T-helper 2 cell treated with Interferon-gamma antibody and Interleukin-4, amounts not matched to agents 5 μg/mL and 100 μg/mL, for 36 hours (primary cell): ENCODE measurements around the gene DIAPH3.

Experiments
- DNase-seq: peaks from one replicate; pipeline ENCODE4 v3.0.0; 2021; ENCODE audit warnings: low spot score
- H3K27ac Mint-ChIP-seq: one replicate; pipeline ENCODE4 v1.8.0; 2021; ENCODE audit warnings: mild to moderate bottlenecking, mixed read lengths
- H3K27me3 Mint-ChIP-seq: one replicate; pipeline ENCODE4 v1.8.0; 2021; ENCODE audit warnings: low read depth, mixed read lengths
- H3K36me3 Mint-ChIP-seq: one replicate; pipeline ENCODE4 v1.8.0; 2021; ENCODE audit warnings: low read depth, mixed read lengths
- H3K4me1 Mint-ChIP-seq: one replicate; pipeline ENCODE4 v1.8.0; 2021; ENCODE audit warnings: low read depth, mixed read lengths
- H3K4me3 Mint-ChIP-seq: one replicate; pipeline ENCODE4 v1.8.0; 2022; ENCODE audit warnings: mild to moderate bottlenecking, moderate library complexity, mixed read lengths
- H3K9me3 Mint-ChIP-seq: one replicate; pipeline ENCODE4 v1.8.0; 2021; ENCODE audit warnings: mixed read lengths

Gene DIAPH3

GRCh38 chr13:60139272-60139671 is 24.5 kb downstream of the DIAPH3 start:
- peaks cover 5% of the 10 kb centered on the region for H3K36me3 Mint-ChIP-seq
- H3K27me3 Mint-ChIP-seq = no peaks in the 10 kb centered on the region
- no peak for DNase-seq
- no peaks in the 10 kb centered on the region for H3K9me3 Mint-ChIP-seq
- H3K4me3 Mint-ChIP-seq = no peak overlapping the region
- H3K27ac Mint-ChIP-seq = no peak overlapping the region
- H3K4me1 Mint-ChIP-seq = peaks cover 34% of the 10 kb centered on the region

- H3K27me3 Mint-ChIP-seq = no peaks in the 10 kb centered on the region
- no peak overlapping the region for H3K4me3 Mint-ChIP-seq
- H3K4me1 Mint-ChIP-seq = peaks cover 35% of the 10 kb centered on the region
- H3K36me3 Mint-ChIP-seq = peaks cover 5% of the 10 kb centered on the region
- no peak for DNase-seq
- H3K27ac Mint-ChIP-seq = no peak overlapping the region
- H3K9me3 Mint-ChIP-seq = no peaks in the 10 kb centered on the region
Observed at GRCh38 chr13:60138674-60139073, 25.1 kb downstream of the DIAPH3 start.

GRCh38 chr13:60137911-60138560 is 25.7 kb downstream of the DIAPH3 start:
- Mint-ChIP-seq H3K27me3 (no peaks in the 10 kb centered on the region), H3K27ac (no peak overlapping the region), H3K4me1 (peaks cover 30% of the 10 kb centered on the region), H3K36me3 (peaks cover 4% of the 10 kb centered on the region), H3K4me3 (no peak overlapping the region), H3K9me3 (no peaks in the 10 kb centered on the region)
- no peak for DNase-seq

- DNase-seq = no peak
- no peaks in the 10 kb centered on the region for H3K27me3 Mint-ChIP-seq
- no peaks in the 10 kb centered on the region for H3K9me3 Mint-ChIP-seq
- no peak overlapping the region for H3K27ac Mint-ChIP-seq
- H3K4me1 Mint-ChIP-seq = peaks cover 24% of the 10 kb centered on the region
- no peak overlapping the region for H3K4me3 Mint-ChIP-seq
- peaks cover 14% of the 10 kb centered on the region for H3K36me3 Mint-ChIP-seq
Observed at GRCh38 chr13:60135344-60135743, 28.4 kb downstream of the DIAPH3 start.

GRCh38 chr13:60134376-60134775 is 29.4 kb downstream of the DIAPH3 start:
- Mint-ChIP-seq H3K4me1 (peaks cover 24% of the 10 kb centered on the region), H3K27me3 (no peaks in the 10 kb centered on the region), H3K27ac (no peak overlapping the region)

GRCh38 chr13:60121337-60121687 is 42.4 kb downstream of the DIAPH3 start:
- Mint-ChIP-seq H3K27me3 (no peaks in the 10 kb centered on the region), H3K4me3 (no peak overlapping the region), H3K36me3 (peaks cover 24% of the 10 kb centered on the region), H3K4me1 (peaks cover 16% of the 10 kb centered on the region), H3K27ac (no peak overlapping the region), H3K9me3 (peaks cover 14% of the 10 kb centered on the region)
- no peak for DNase-seq

More at GRCh38 chr13:60134376-60134775, 29.4 kb downstream of the DIAPH3 start:
- H3K9me3 Mint-ChIP-seq = no peaks in the 10 kb centered on the region
- peak; percentile 21 for DNase-seq
- peak overlapping the region; percentile 55 for H3K4me3 Mint-ChIP-seq
- H3K36me3 Mint-ChIP-seq = peaks cover 24% of the 10 kb centered on the region

- Mint-ChIP-seq H3K36me3 (peaks cover 24% of the 10 kb centered on the region), H3K27me3 (no peaks in the 10 kb centered on the region), H3K9me3 (peaks cover 12% of the 10 kb centered on the region), H3K4me1 (peaks cover 16% of the 10 kb centered on the region), H3K4me3 (no peak overlapping the region), H3K27ac (no peak overlapping the region)
- DNase-seq = no peak
Observed at GRCh38 chr13:60120617-60121336, 43.0 kb downstream of the DIAPH3 start.

- no peak overlapping the region for H3K4me3 Mint-ChIP-seq
- H3K9me3 Mint-ChIP-seq = peaks cover 22% of the 10 kb centered on the region
- no peaks in the 10 kb centered on the region for H3K27me3 Mint-ChIP-seq
- peaks cover 11% of the 10 kb centered on the region for H3K4me1 Mint-ChIP-seq
- peaks cover 30% of the 10 kb centered on the region for H3K36me3 Mint-ChIP-seq
- no peak overlapping the region for H3K27ac Mint-ChIP-seq
- DNase-seq = no peak
Observed at GRCh38 chr13:60118696-60119400, 44.9 kb downstream of the DIAPH3 start.

- Mint-ChIP-seq H3K27me3 (no peaks in the 10 kb centered on the region), H3K36me3 (peaks cover 56% of the 10 kb centered on the region), H3K4me3 (no peak overlapping the region), H3K4me1 (no peaks in the 10 kb centered on the region), H3K27ac (no peak overlapping the region), H3K9me3 (peaks cover 27% of the 10 kb centered on the region)
- no peak for DNase-seq
Observed at GRCh38 chr13:60114499-60115028, 49.2 kb downstream of the DIAPH3 start.

GRCh38 chr13:60112771-60113170 is 51.0 kb downstream of the DIAPH3 start:
- no peak overlapping the region for H3K27ac Mint-ChIP-seq
- no peaks in the 10 kb centered on the region for H3K27me3 Mint-ChIP-seq
- peaks cover 60% of the 10 kb centered on the region for H3K36me3 Mint-ChIP-seq
- DNase-seq = no peak
- no peaks in the 10 kb centered on the region for H3K4me1 Mint-ChIP-seq
- no peak overlapping the region for H3K4me3 Mint-ChIP-seq
- peaks cover 22% of the 10 kb centered on the region for H3K9me3 Mint-ChIP-seq

GRCh38 chr13:60111691-60112090 is 52.0 kb downstream of the DIAPH3 start:
- Mint-ChIP-seq H3K27me3 (no peaks in the 10 kb centered on the region), H3K9me3 (peaks cover 22% of the 10 kb centered on the region), H3K4me3 (no peak overlapping the region), H3K36me3 (peaks cover 60% of the 10 kb centered on the region), H3K27ac (no peak overlapping the region), H3K4me1 (no peaks in the 10 kb centered on the region)
- no peak for DNase-seq

GRCh38 chr13:60109285-60109684 is 54.4 kb downstream of the DIAPH3 start:
- Mint-ChIP-seq H3K4me1 (no peaks in the 10 kb centered on the region), H3K27me3 (no peaks in the 10 kb centered on the region)

GRCh38 chr13:60108589-60108988 is 55.1 kb downstream of the DIAPH3 start:
- H3K4me1 Mint-ChIP-seq = no peaks in the 10 kb centered on the region
- H3K4me3 Mint-ChIP-seq = no peak overlapping the region
- peaks cover 41% of the 10 kb centered on the region for H3K36me3 Mint-ChIP-seq
- no peak overlapping the region for H3K27ac Mint-ChIP-seq
- DNase-seq = no peak
- H3K9me3 Mint-ChIP-seq = peaks cover 4% of the 10 kb centered on the region
- H3K27me3 Mint-ChIP-seq = no peaks in the 10 kb centered on the region

More at GRCh38 chr13:60109285-60109684, 54.4 kb downstream of the DIAPH3 start:
- no peak for DNase-seq
- Mint-ChIP-seq H3K9me3 (peaks cover 9% of the 10 kb centered on the region), H3K27ac (no peak overlapping the region), H3K36me3 (peaks cover 47% of the 10 kb centered on the region), H3K4me3 (no peak overlapping the region)
